HG03039 (cell line): ENCODE measurements around the gene GRID2.

ENCODE experiments used
- ATAC-seq: cut with Tn5 transposase; IDR thresholded peaks from one replicate; pipeline ENCODE4 v1.9.1; 2021; ENCODE audit warnings: mild to moderate bottlenecking, moderate library complexity; ENCODE audit not compliant: unreplicated experiment

The GRID2 gene

DNA sequence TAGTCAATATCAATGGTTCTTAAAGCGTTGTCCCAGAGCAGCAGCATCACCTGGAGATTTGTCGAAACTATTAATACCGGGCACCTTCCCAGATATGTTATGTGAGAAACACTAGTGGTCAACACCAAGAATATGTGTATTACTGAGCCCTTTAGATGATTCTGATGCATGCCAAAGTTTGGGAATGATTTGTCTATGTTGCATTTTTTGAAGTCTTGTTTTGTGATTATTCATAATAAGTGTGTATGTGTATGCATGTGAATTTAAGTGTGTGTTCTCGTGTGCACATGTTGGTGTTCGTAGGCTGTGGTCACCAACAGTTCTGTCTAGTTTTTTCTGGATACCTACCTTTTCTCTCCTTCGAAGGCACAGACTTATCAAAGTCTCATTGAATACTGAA, 749.4 kb downstream of the GRID2 start:
- ATAC-seq, result no peak

DNA sequence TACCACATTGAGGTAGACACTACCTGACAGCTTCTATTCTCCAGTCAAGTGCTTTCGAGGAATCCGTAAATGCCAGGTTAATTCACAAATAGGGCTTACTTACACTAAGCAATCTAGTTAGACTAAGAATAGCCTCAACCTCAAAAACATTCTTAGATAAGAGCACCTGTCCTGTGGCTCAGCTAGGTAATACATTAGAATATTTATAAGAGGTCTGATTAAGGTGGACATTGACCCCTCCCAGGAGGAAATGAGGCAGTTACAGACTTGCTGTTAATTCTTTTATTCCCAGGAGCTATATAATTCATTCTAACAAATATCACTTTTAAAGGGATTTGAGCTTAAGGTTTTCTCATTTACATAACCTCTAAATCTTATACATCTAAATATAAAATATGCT, 758.1 kb downstream of the GRID2 start:
- no peak for ATAC-seq

DNA sequence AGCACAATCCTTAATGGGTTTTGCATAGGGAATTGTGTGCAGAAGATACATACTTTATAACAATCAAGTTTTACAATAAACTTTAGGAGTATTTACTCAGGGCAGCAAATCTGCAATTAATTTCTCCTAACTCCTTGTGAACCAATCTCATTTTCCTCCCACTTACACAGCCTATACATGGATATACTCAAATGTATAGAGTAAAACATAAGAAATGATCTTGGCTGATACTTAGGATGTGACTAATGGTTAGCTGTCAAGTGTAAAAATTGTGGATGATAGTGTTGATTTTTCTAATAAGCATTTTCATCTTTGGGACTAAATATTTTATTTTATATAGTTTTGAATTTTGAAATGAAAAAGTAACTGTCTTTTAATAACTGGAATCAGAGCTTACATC, 759.6 kb downstream of the GRID2 start:
- no peak for ATAC-seq

DNA sequence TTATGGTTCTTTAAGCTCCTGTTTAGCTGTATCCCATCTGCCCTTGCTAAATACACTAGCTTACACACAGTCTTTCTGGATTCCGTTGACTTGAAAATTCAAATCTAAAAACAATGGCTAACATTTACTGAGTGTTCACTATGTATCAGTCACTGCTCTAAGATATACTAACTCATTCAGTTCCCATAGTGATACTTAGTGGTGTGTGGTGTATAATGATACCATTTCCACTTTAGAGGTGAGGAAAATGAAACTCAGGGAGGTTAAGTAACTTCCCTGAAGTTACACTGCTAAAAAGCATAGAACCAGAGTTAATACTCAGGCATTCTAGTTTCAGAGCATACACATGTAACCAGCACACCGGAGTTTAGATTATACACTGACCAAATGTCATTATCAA, 762.0 kb downstream of the GRID2 start:
- no peak for ATAC-seq

GRCh38 chr4:93066749-93067148, 763.0 kb downstream of the GRID2 start:
- no peak for ATAC-seq

DNA sequence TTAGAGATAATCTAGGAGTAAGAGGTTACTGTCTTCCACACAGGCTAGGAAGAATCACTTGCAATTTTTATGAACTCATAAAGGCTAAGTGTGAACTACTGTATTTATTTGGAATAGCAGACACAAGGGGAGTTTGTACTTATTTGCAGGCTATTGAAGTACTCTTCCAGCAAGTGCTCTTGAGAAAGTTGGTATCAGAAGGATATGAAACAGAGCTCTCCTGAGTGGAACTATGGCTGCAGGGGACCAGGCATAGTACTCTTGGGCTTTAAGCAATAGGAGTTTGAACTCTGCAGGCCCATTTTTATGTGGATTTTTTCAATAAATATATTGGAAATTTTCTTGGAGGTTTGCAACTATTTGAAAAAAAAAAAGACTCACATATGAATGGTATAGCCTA, 768.5 kb downstream of the GRID2 start:
- no peak for ATAC-seq

DNA sequence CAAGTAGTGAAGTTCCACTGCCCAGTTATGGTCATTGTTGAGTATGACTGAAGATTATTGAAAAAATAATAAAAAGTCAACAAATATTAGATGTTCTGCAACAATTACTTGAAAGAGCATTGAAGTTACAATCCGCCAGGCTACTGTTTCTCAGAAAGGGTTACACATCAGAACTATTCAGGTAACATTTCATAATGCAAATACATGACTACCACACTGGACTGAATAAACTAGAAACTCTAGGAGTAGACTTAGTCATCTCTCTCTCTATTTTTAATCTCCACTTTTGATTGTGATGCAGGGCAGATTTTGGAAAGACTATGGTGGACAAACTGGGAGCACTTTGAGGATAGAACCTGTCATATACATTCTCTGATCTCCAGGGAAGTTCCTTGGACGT, 776.5 kb downstream of the GRID2 start:
- ATAC-seq, result no peak

GRCh38 chr4:93084599-93085305, 781.0 kb downstream of the GRID2 start:
- ATAC-seq, result no peak

DNA sequence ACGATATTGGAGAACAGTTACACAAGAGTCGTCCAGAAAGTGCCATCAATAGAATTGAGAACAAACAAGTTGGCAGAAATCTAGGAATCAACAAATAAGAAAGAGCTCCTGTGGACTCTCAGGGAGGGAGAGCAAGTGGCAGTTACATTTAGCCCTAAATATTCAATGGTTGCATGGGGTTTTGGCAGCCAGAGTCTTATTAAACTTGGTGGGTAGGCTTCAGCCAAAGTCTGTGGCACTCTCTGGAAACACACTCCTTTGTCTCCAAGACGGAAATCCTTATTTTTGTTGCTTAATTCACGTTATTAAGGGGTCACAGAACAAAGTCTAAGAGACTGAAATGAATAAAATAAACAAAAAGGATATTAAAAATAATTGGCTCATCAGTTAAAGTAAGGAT, 782.6 kb downstream of the GRID2 start:
- no peak for ATAC-seq

DNA sequence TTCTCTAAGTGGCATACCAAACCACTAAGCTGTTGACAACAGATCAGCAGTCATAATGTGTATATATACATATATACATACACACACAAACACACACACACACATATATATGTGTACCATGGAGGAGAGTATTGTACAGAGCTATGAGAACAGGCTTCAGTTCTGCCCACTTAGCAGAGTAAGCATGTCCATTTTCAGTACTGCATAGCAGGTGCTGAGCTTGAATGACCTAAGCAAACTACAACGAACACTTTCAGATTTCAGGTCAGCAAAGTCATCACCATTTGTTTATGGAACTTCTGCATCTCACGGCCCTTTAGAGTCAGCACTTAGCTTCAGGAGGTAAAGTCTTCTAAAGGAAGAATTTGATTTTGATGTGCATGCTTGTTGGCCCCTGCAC, 789.0 kb downstream of the GRID2 start:
- ATAC-seq, result no peak

DNA sequence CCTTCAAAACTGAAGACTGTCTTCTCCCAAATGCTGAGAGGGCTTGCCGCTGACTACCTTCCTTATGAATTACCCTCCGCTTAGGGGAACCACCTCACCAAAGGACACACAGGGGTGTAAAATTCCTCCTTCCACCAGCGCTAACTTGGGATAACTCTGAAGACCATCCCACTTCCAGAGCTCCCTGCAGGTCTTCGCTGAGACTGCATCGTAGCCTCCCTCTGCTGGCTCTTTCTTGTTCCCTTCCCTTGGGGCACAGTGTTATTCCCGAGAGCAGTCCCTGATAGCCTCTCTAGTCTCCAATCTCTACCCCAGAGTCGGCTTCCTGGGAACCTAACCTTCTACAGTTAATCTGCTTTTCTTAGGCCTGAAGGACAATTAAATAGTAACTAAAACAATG, 799.3 kb downstream of the GRID2 start:
- ATAC-seq, result no peak

DNA sequence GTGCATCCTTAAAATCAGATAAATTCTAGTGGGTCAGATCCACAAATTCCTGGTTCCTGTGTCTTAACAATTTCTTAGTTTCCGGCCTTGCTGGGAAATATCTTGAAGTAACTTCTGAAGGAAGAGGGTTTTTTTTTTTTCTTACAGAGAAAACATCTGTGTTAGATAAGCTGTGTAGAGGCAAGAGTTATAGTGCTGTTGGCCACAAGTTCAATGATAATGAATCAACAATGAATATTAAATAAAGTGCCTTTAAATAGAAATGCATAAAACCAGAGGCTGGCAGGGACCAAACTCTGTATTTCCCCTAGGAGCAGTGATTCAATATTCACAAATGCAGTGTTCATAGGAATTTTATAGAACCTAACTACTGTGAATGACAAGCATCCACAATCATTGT, 812.9 kb downstream of the GRID2 start:
- ATAC-seq, result no peak

DNA sequence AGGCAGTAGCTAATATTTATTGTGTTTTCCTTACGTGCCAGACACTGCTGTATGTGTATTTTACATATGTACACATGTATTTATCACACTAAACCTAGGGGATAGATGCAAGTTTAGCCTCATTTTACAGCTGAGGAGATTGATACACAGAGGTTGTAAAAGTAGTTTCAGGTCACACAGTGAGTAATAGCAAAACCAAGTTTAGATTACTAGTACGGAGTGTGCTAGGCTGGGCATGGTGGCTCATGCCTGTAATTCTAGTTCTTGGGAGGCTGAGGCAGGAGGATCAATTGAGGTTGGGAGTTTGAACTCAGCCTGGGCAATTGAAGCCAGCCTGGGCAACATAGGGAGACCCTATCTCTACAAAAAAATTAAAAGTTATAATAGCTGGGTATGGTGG, 823.7 kb downstream of the GRID2 start:
- ATAC-seq, result no peak

DNA sequence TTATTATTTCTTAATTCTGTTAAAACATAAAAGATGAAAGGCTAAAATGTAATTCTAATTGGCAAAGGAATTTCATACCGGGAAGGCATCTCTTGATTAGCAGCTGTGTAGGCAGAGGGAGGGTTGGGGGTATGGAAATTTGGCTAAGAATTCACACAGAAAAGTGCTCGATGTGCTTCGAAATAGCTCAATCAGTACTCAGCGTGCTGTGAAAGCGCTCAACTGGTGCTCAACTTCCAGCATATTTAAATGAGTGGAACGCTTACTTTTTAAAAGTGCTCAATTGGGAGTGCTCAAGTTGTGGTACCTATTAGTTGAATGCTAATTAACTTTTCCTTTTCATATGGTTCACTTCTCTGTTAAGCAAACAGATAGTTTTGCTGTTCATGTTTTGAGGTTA, 828.9 kb downstream of the GRID2 start:
- ATAC-seq, result no peak

- no peak for ATAC-seq
These were observed 835.4 kb downstream of the GRID2 start for GRCh38 chr4:93139118-93139517.

DNA sequence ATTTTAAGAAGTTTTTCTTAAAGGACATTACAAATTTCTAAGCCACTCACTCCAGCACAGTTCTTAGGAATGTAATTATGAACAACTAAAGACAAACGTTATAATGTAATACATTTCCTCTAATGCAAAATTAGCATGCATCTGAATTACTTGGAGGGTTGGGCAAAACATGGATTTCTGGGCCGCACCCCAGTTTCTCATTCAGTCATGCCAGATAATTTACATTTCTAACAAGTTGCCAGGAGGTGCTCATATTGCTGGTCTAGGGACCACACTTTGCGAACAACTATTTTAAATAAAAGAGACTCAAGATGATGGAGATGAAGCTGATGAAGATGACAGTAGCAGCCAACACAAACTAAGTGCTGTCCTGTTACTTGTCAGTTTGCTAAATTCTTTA, 840.1 kb downstream of the GRID2 start:
- no peak for ATAC-seq

DNA sequence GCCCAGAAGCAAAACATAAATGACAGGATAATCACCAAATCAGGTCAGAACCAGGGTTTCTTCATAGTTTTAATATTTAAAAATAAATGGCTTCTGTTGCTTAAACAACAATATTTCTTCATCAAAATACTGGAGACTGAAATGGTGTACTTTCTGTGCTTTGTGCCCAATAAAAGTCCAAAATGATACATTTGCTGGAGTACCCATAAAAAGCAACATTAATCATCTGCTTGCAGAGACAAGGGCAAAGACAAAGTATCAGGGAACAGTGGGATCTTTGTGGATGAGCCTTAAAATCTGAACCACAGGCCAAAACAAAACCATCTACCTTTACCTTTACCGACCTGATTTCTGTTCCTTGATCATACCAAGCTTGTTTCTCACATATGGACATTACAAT, 840.9 kb downstream of the GRID2 start:
- no peak for ATAC-seq

GRCh38 chr4:93147524-93148212, 843.9 kb downstream of the GRID2 start:
- no peak for ATAC-seq

DNA sequence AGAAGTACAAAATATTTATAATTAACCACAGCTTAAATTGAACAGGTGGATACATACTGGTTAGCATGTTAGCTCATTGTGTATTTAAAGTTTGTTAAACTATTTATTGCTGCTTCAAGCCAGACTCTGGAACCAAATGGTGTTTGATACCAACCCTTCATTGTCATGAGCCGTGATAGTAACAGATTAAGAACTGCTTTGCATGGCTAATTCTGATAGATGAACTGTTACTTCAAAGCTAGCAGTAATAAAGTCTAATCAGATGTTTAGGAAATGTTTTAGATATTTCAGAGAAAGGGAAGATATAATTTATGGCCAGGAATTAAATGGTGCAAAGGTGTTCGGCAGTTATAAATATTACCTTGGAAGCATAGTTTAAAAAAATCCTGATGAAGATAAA, 848.7 kb downstream of the GRID2 start:
- ATAC-seq, result no peak

GRCh38 chr4:93157986-93158385, 854.2 kb downstream of the GRID2 start:
- ATAC-seq, result no peak

GRCh38 chr4:93168053-93168452, 864.3 kb downstream of the GRID2 start:
- ATAC-seq, result no peak

DNA sequence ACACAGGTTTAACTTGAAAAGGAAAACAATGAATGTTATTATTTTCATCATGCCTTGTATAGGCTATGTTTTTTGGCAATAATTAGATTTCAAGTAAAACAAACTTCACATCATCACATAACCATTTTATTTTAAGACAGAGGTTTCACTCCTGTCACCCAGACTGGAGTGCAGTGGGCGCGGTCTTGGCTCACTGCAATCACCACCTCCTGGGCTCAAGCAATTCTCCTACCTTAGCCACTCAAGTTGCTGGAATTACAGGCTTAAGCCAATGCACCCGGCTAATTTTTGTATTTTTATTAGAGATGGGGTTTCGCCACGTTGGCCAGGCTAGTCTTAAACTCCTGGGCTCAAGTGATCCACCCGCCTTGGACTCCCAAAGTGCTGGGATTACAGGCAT, 866.2 kb downstream of the GRID2 start:
- no peak for ATAC-seq

DNA sequence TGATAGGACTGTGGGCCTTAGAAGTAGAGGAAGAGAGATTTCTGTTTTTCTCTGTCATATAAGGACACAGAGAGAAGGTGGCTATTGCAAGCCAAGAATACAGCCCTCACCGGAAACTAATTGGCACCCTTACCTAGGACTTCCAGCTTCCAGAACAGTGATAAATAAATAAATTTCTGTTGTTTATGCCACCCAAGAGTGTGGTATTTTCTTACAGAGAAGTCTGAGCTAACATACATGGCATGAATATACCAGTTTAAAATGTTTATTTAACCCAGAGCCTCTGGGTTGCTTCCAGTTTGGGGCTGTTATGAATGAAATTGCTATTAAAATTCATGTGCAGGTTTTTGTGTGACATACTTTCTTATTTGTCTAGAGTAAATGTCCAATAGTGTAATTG, 870.8 kb downstream of the GRID2 start:
- ATAC-seq, result no peak
